Smooth muscle cell (in vitro differentiated cells): ENCODE results near the gene MRPS25. TPM values are rescaled to one million over a fixed set of nuclear protein-coding genes. Genes with fewer than 3 reads are reported as not detected.

Experiments used
- DNase-seq: peaks from one replicate; lab custom pipeline; 2025; ENCODE audit not compliant: unreplicated experiment; lab: John Stamatoyannopoulos, UW
- H2AFZ ChIP-seq: fragments of 200-600 bp; sonication (generic); 2 replicates; pipeline ENCODE4 v1.6.0; 2016; ENCODE audit warnings: antibody characterized with exemption, low read depth, mild to moderate bottlenecking
- H3F3A ChIP-seq: fragments of 200-600 bp; sonication (generic); 2 replicates; pipeline ENCODE4 v1.6.0; 2017; ENCODE audit warnings: antibody characterized with exemption, low read depth
- H3K27ac ChIP-seq: fragments of 200-600 bp; sonication (generic); 2 replicates; pipeline ENCODE4 v1.5.1; 2016; ENCODE audit warnings: low read depth, mild to moderate bottlenecking
- H3K27me3 ChIP-seq: fragments of 200-600 bp; sonication (generic); 2 replicates; pipeline ENCODE4 v1.6.1; 2016; ENCODE audit warnings: low read depth, mild to moderate bottlenecking
- H3K36me3 ChIP-seq: fragments of 200-600 bp; sonication (generic); 2 replicates; pipeline ENCODE4 v1.5.1; 2016; ENCODE audit warnings: low read depth
- H3K4me1 ChIP-seq: fragments of 200-600 bp; sonication (generic); 2 replicates; pipeline ENCODE4 v1.5.1; 2016; ENCODE audit warnings: low read depth
- H3K4me2 ChIP-seq: fragments of 200-600 bp; sonication (generic); 2 replicates; pipeline ENCODE4 v1.6.0; 2016; ENCODE audit warnings: mild to moderate bottlenecking
- H3K4me3 ChIP-seq: fragments of 200-600 bp; sonication (generic); 2 replicates; pipeline ENCODE4 v1.5.1; 2016; ENCODE audit warnings: mild to moderate bottlenecking
- H3K79me2 ChIP-seq: fragments of 200-600 bp; sonication (generic); 2 replicates; pipeline ENCODE4 v1.6.0; 2016; ENCODE audit warnings: low read depth, mild to moderate bottlenecking
- H3K9ac ChIP-seq: fragments of 200-600 bp; sonication (generic); 2 replicates; pipeline ENCODE4 v1.6.0; 2016; ENCODE audit warnings: low read depth
- H3K9me3 ChIP-seq: fragments of 200-600 bp; sonication (generic); replicated peaks from 2 replicates; pipeline ENCODE4 v1.5.1; 2016; ENCODE audit warnings: low read depth
- H4K20me1 ChIP-seq: fragments of 200-600 bp; sonication (generic); 2 replicates; pipeline ENCODE4 v1.6.0; 2016; ENCODE audit warnings: low read depth
- CTCF ChIP-seq: fragments of 200-600 bp; sonication (generic); IDR thresholded peaks from 2 replicates; pipeline ENCODE4 v1.5.1; 2017; ENCODE audit warnings: borderline replicate concordance, mild to moderate bottlenecking, antibody characterized with exemption; ENCODE audit not compliant: insufficient read depth, poor library complexity, severe bottlenecking
- WGBS: methylation state at CpG from one replicate; pipeline ENCODE4 v1.1.7; 2016; ENCODE audit warnings: low lambda C conversion rate; 5-methylcytosine and 5-hydroxymethylcytosine counted together
- polyA plus RNA-seq: library from polyadenylated mRNA; unstranded; fragments of >200 nt; fragmentation: Nextera tagmentation; extraction: Ambion mirVana; gene quantifications from 2 replicates; pipeline ENCODE4 v1.2.1, GENCODE V29; 2016
- total RNA-seq: library from RNA; depleted of rRNA; stranded (reverse); fragments of >200 nt; gene quantifications from 2 replicates; pipeline ENCODE4 v1.2.3, GENCODE V29; 2014

Gene MRPS25
- total and polyA plus RNA-seq, 2 experiments from 2014 or later, result 18.9 to 22.1 TPM

- 98% methylated on average over 19 of the region's 19 CpGs for WGBS
- Histone ChIP-seq H3K27ac (no peak overlapping the region), H3F3A (no peaks in the 10 kb centered on the region), H3K79me2 (peaks cover 29% of the 10 kb centered on the region), H3K9me3 (no peaks in the 10 kb centered on the region), H4K20me1 (peaks cover 28% of the 10 kb centered on the region), H3K4me3 (no peak overlapping the region), H3K36me3 (no peaks in the 10 kb centered on the region), H3K9ac (no peak overlapping the region), H3K4me1 (peaks cover 7% of the 10 kb centered on the region), H3K27me3 (no peaks in the 10 kb centered on the region), H3K4me2 (no peak overlapping the region), H2AFZ (no peak overlapping the region)
- no peak for DNase-seq
- TF ChIP-seq CTCF, result no peak
Observed at GRCh38 chr3:15056676-15057404, 8.3 kb downstream of the MRPS25 start.

GRCh38 chr3:15055019-15055557 lies 10.0 kb downstream of the MRPS25 start:
- WGBS, result 75% methylated on average over 8 of the region's 8 CpGs
- Histone ChIP-seq H3K27me3 (no peaks in the 10 kb centered on the region), H3K27ac (no peak overlapping the region), H3K36me3 (no peaks in the 10 kb centered on the region), H3F3A (no peaks in the 10 kb centered on the region), H3K79me2 (peaks cover 32% of the 10 kb centered on the region), H4K20me1 (peaks cover 46% of the 10 kb centered on the region), H2AFZ (no peak overlapping the region), H3K4me2 (no peak overlapping the region), H3K9me3 (no peaks in the 10 kb centered on the region), H3K9ac (no peak overlapping the region), H3K4me3 (no peak overlapping the region), H3K4me1 (peaks cover 7% of the 10 kb centered on the region)
- no peak for DNase-seq
- no peak for TF ChIP-seq CTCF

- no peaks in the 10 kb centered on the region for H3K9me3 ChIP-seq
- H3K4me2 ChIP-seq, result no peak overlapping the region
- peaks cover 5% of the 10 kb centered on the region for H3K36me3 ChIP-seq
- no peak overlapping the region for H3K4me3 ChIP-seq
- H3K9ac ChIP-seq, result no peak overlapping the region
- no peak overlapping the region for H3K27ac ChIP-seq
- TF ChIP-seq CTCF, result no peak
- 98% methylated on average over 4 of the region's 4 CpGs for WGBS
- peaks cover 7% of the 10 kb centered on the region for H3K4me1 ChIP-seq
- H3K27me3 ChIP-seq, result no peaks in the 10 kb centered on the region
- H4K20me1 ChIP-seq, result peaks cover 46% of the 10 kb centered on the region
- no peak for DNase-seq
- no peak overlapping the region for H2AFZ ChIP-seq
- H3F3A ChIP-seq, result no peaks in the 10 kb centered on the region
- peaks cover 35% of the 10 kb centered on the region for H3K79me2 ChIP-seq
Observed at GRCh38 chr3:15053541-15053940, 11.6 kb downstream of the MRPS25 start.
